ENCODE data around the gene CACNA2D3.

- TF ChIP-seq TAF1 (IDR thresholded peaks at IDR 0.05; ENCODE audit: low read depth, low read length) (no peak), POLR2A (IDR thresholded peaks at IDR 0.05; ENCODE audit: low read depth, low read length) (no peak)
Observed at GRCh38 chr3:54899273-54899672, 776.9 kb downstream of the CACNA2D3 start.

All from GM12891 (cell line).